HCT116 (cell line): Measurements from ENCODE around the gene TMEM164. TPM values are rescaled to one million over a fixed set of nuclear protein-coding genes. Genes with fewer than 3 reads are reported as not detected.

Experiments
- ATAC-seq: fragments of 200-7000 bp; cut with Tn5 transposase; 2 replicates; pipeline ENCODE4 v1.9.1; 2020; ENCODE audit warnings: mild to moderate bottlenecking, moderate library complexity
- BruUV-seq: library from RNA; stranded (reverse); fragments of 400-500 nt; replicated peaks from 2 replicates; lab custom pipeline; 2021; lab: Mats Ljungman, UMichigan
- CTCF ChIA-PET: fragments of 300-600 bp; sonication (Branson Sonifier 250); formaldehyde crosslinking; loops from one replicate; lab custom pipeline; 2021; ENCODE audit warnings: antibody characterized with exemption; lab: Charles Lee
- POLR2A ChIA-PET: fragments of 300-600, 350-600 bp; sonication (Branson Sonifier 250); formaldehyde crosslinking; loops from one replicate; lab custom pipeline; 2021; ENCODE audit warnings: antibody characterized with exemption; lab: Charles Lee
- RAD21 ChIA-PET, 2 experiments: fragments of 300-600 bp; sonication (Branson Sonifier 250); formaldehyde crosslinking; loops; one replicate each; lab custom pipeline; 2023; ENCODE audit warnings: low total read pairs in 2 of 2; ENCODE audit not compliant: uncharacterized antibody in 2 of 2, unreplicated experiment in 2 of 2, low non-redundant PET in 1 of 2; lab: Charles Lee
- DNase-seq: peaks from one replicate; pipeline ENCODE4 v3.0.0-alpha.2; 2010; ENCODE audit warnings: low read depth, low spot score
- H2AFZ ChIP-seq: fragments of 200-600 bp; shearing (Covaris generic), sonication (generic); 2 replicates; pipeline ENCODE4 v1.6.1; 2017; ENCODE audit warnings: low read depth, mixed run types, mixed read lengths, antibody characterized with exemption, low read length; ENCODE audit not compliant: poor library complexity, severe bottlenecking
- H3K27ac ChIP-seq: 2 replicates; pipeline ENCODE4 v1.5.1; 2012; ENCODE audit warnings: low read depth, low read length
- H3K27me3 ChIP-seq: fragments of 200-600 bp; sonication (generic); 2 replicates; pipeline ENCODE4 v1.6.1; 2016; ENCODE audit warnings: mixed run types, low read length, mixed read lengths; ENCODE audit not compliant: insufficient read depth
- H3K36me3 ChIP-seq, 2 experiments: fragments of 200-500 bp in 1 of 2; fragments of 200-600 bp in 1 of 2; sonication (Bioruptor generic) in 1 of 2; sonication (generic) in 1 of 2; 2 replicates each; pipeline versions ENCODE4 v1.5.1 to v1.6.1; 2014 to 2016; ENCODE audit warnings: low read length in 2 of 2, inconsistent platforms in 1 of 2, mixed read lengths in 1 of 2, mixed run types in 1 of 2; ENCODE audit not compliant: insufficient read depth in 2 of 2, control insufficient read depth in 1 of 2
- H3K4me1 ChIP-seq, 2 experiments: fragments of 200-600 bp in 1 of 2; sonication (generic) in 1 of 2; 2 replicates each; pipeline versions ENCODE4 v1.5.1 to v1.6.1; 2012 to 2017; ENCODE audit warnings: low read length in 2 of 2, inconsistent platforms in 1 of 2, mild to moderate bottlenecking in 1 of 2, mixed read lengths in 1 of 2, mixed run types in 1 of 2, moderate library complexity in 1 of 2; ENCODE audit not compliant: insufficient read depth in 2 of 2, control insufficient read depth in 1 of 2
- H3K4me2 ChIP-seq: fragments of 200-600 bp; sonication (generic); 2 replicates; pipeline ENCODE4 v1.6.1; 2017; ENCODE audit warnings: mixed run types, low read length, mixed read lengths
- H3K4me3 ChIP-seq, 2 experiments: fragments of 200-600 bp in 1 of 2; sonication (generic) in 1 of 2; replicated peaks in 1 of 2; 2 replicates each; pipeline ENCODE4 v1.5.1; 2011 to 2016; ENCODE audit warnings: low read length in 2 of 2, control low read depth in 1 of 2, low read depth in 1 of 2, mild to moderate bottlenecking in 1 of 2, mixed read lengths in 1 of 2, mixed run types in 1 of 2
- H3K79me2 ChIP-seq: fragments of 200-600 bp; sonication (generic); 2 replicates; pipeline ENCODE4 v1.6.1; 2017; ENCODE audit warnings: mild to moderate bottlenecking, mixed run types, low read length, moderate library complexity, mixed read lengths; ENCODE audit not compliant: insufficient read depth
- H3K9ac ChIP-seq: fragments of 200-600 bp; sonication (generic); 2 replicates; pipeline ENCODE4 v1.6.1; 2016; ENCODE audit warnings: low read length, mixed read lengths
- H3K9me2 ChIP-seq: fragments of 200-600 bp; sonication (generic), shearing (Covaris generic); 2 replicates; pipeline ENCODE4 v1.6.1; 2017; ENCODE audit warnings: mixed run types, mild to moderate bottlenecking, moderate library complexity; ENCODE audit not compliant: insufficient read depth
- H3K9me3 ChIP-seq, 2 experiments: fragments of 200-500 bp in 1 of 2; fragments of 200-600 bp in 1 of 2; sonication (Bioruptor generic) in 1 of 2; sonication (generic) in 1 of 2; 2 replicates each; pipeline ENCODE4 v1.6.1; 2014 to 2017; ENCODE audit warnings: low read length in 2 of 2, mixed read lengths in 2 of 2, inconsistent platforms in 1 of 2, low read depth in 1 of 2, mild to moderate bottlenecking in 1 of 2, mixed run types in 1 of 2, moderate library complexity in 1 of 2; ENCODE audit not compliant: control insufficient read depth in 1 of 2, insufficient read depth in 1 of 2
- H4K20me1 ChIP-seq: fragments of 200-600 bp; sonication (generic), shearing (Covaris generic); 2 replicates; pipeline ENCODE4 v1.6.1; 2017; ENCODE audit warnings: mixed run types, mild to moderate bottlenecking, moderate library complexity; ENCODE audit not compliant: insufficient read depth
- ATF3 ChIP-seq: IDR thresholded peaks from 2 replicates; pipeline ENCODE4 v1.6.1; 2012
- CBX3 ChIP-seq: IDR thresholded peaks from 2 replicates; pipeline ENCODE4 v1.6.1; 2012; ENCODE audit warnings: low read depth
- CEBPB ChIP-seq: IDR thresholded peaks from 2 replicates; pipeline ENCODE4 v1.6.1; 2012; ENCODE audit warnings: low read depth
- EGR1 ChIP-seq: IDR thresholded peaks from 2 replicates; pipeline ENCODE4 v1.6.1; 2012; ENCODE audit warnings: low read depth
- ELF1 ChIP-seq: IDR thresholded peaks from 2 replicates; pipeline ENCODE4 v1.6.1; 2012; ENCODE audit warnings: low read depth, borderline replicate concordance
- FOSL1 ChIP-seq: IDR thresholded peaks from 2 replicates; pipeline ENCODE4 v1.6.1; 2012; ENCODE audit warnings: low read depth
- POLR2AphosphoS5 ChIP-seq: IDR thresholded peaks from 2 replicates; pipeline ENCODE4 v1.6.1; 2011; ENCODE audit warnings: mild to moderate bottlenecking, low read depth, low read length, moderate library complexity
- RAD21 ChIP-seq: IDR thresholded peaks from 2 replicates; pipeline ENCODE4 v1.6.1; 2012; ENCODE audit warnings: low read depth, mild to moderate bottlenecking
- SIN3A ChIP-seq: IDR thresholded peaks from 2 replicates; pipeline ENCODE4 v1.6.1; 2012; ENCODE audit warnings: low read depth
- ZFX ChIP-seq: fragments of 450-650 bp; IDR thresholded peaks from 2 replicates; pipeline ENCODE4 v1.6.1; 2017
- intact Hi-C: fragments of 100-400 bp; cut with micrococcal nuclease; formaldehyde crosslinking; loops from 2 replicates; pipeline ENCODE4 v1.10.0; 2022
- total RNA-seq: library from RNA; stranded (reverse); gene quantifications from one replicate; pipeline ENCODE4 v1.2.1, GENCODE V29; 2021; ENCODE audit not compliant: unreplicated experiment
- TF ChIP-seq, protein P1 (sequence below): IDR thresholded peaks from 2 replicates; pipeline ENCODE4 v1.6.1; 2012; ENCODE audit warnings: low read depth
- TF ChIP-seq, protein P2 (sequence below): IDR thresholded peaks from 2 replicates; pipeline ENCODE4 v1.6.1; 2011; ENCODE audit warnings: mild to moderate bottlenecking, low read length, moderate library complexity; ENCODE audit not compliant: insufficient replicate concordance; ENCODE audit errors: extremely low read depth
- TF ChIP-seq, protein P3 (sequence below): IDR thresholded peaks from 2 replicates; pipeline ENCODE4 v1.6.1; 2012

TMEM164 gene
- total RNA-seq, 1 experiment from 2014 or later = 18.7 TPM

GRCh38 chrX:109954955-109955354 lies 48.0 kb upstream of the TMEM164 start:
- ChIA-PET CTCF (no interaction called here), RAD21 (no interaction called here), POLR2A (no interaction called here)
- no peaks in the 10 kb centered on the region for H4K20me1 ChIP-seq
- H3K27ac ChIP-seq = no peak overlapping the region
- H3K9me2 ChIP-seq = no peaks in the 10 kb centered on the region
- no peak overlapping the region for H3K4me3 ChIP-seq
- no peak overlapping the region for H3K9ac ChIP-seq
- no peaks in the 10 kb centered on the region for H3K27me3 ChIP-seq
- H3K79me2 ChIP-seq = no peaks in the 10 kb centered on the region
- H3K4me1 ChIP-seq = peaks cover 0 to 8% of the 10 kb centered on the region in 2 experiments; a peak in 2 of 4 replicates
- no peak for ATAC-seq
- no peak overlapping the region for H3K4me2 ChIP-seq
- no peak for TF ChIP-seq CEBPB
- TF ChIP-seq ZFX = no peak
- TF ChIP-seq POLR2AphosphoS5 = no peak
- TF ChIP-seq CBX3 = no peak
- TF ChIP-seq ATF3 = no peak
- no peak for TF ChIP-seq FOSL1
- TF ChIP-seq, protein P1, sequence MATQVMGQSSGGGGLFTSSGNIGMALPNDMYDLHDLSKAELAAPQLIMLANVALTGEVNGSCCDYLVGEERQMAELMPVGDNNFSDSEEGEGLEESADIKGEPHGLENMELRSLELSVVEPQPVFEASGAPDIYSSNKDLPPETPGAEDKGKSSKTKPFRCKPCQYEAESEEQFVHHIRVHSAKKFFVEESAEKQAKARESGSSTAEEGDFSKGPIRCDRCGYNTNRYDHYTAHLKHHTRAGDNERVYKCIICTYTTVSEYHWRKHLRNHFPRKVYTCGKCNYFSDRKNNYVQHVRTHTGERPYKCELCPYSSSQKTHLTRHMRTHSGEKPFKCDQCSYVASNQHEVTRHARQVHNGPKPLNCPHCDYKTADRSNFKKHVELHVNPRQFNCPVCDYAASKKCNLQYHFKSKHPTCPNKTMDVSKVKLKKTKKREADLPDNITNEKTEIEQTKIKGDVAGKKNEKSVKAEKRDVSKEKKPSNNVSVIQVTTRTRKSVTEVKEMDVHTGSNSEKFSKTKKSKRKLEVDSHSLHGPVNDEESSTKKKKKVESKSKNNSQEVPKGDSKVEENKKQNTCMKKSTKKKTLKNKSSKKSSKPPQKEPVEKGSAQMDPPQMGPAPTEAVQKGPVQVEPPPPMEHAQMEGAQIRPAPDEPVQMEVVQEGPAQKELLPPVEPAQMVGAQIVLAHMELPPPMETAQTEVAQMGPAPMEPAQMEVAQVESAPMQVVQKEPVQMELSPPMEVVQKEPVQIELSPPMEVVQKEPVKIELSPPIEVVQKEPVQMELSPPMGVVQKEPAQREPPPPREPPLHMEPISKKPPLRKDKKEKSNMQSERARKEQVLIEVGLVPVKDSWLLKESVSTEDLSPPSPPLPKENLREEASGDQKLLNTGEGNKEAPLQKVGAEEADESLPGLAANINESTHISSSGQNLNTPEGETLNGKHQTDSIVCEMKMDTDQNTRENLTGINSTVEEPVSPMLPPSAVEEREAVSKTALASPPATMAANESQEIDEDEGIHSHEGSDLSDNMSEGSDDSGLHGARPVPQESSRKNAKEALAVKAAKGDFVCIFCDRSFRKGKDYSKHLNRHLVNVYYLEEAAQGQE = no peak
- TF ChIP-seq ELF1 = no peak
- TF ChIP-seq EGR1 = no peak
- TF ChIP-seq, protein P2, sequence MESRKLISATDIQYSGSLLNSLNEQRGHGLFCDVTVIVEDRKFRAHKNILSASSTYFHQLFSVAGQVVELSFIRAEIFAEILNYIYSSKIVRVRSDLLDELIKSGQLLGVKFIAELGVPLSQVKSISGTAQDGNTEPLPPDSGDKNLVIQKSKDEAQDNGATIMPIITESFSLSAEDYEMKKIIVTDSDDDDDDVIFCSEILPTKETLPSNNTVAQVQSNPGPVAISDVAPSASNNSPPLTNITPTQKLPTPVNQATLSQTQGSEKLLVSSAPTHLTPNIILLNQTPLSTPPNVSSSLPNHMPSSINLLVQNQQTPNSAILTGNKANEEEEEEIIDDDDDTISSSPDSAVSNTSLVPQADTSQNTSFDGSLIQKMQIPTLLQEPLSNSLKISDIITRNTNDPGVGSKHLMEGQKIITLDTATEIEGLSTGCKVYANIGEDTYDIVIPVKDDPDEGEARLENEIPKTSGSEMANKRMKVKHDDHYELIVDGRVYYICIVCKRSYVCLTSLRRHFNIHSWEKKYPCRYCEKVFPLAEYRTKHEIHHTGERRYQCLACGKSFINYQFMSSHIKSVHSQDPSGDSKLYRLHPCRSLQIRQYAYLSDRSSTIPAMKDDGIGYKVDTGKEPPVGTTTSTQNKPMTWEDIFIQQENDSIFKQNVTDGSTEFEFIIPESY = no peak
- TF ChIP-seq SIN3A = no peak
- no peak for TF ChIP-seq RAD21
- TF ChIP-seq, protein P3, sequence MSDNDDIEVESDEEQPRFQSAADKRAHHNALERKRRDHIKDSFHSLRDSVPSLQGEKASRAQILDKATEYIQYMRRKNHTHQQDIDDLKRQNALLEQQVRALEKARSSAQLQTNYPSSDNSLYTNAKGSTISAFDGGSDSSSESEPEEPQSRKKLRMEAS = no peak
- H3K9me3 ChIP-seq = no peaks in the 10 kb centered on the region
- intact Hi-C loops = no loop called here
- no peak for DNase-seq
- no peak overlapping the region for H2AFZ ChIP-seq
- BruUV-seq = no TSS peak
- no peaks in the 10 kb centered on the region for H3K36me3 ChIP-seq
